Progenitor cell of endocrine pancreas (in vitro differentiated cells): ENCODE data around the gene NXPE3. TPM values are rescaled to one million over a fixed set of nuclear protein-coding genes. Genes with fewer than 3 reads are reported as not detected.
"Not testable (repeated sequence)": the region's sequence is repeated elsewhere in the genome, so short reads cannot be mapped to it uniquely, and the experiment has no call there.

Experiments
- DNase-seq: peaks from one replicate; pipeline ENCODE4 v3.0.0; 2021; ENCODE audit warnings: low spot score; ENCODE audit not compliant: unreplicated experiment
- H3K27ac Mint-ChIP-seq: 2 replicates; pipeline ENCODE4 v1.8.0; 2021; ENCODE audit warnings: mild to moderate bottlenecking, moderate library complexity, mixed read lengths
- H3K27me3 Mint-ChIP-seq: 2 replicates; pipeline ENCODE4 v1.8.0; 2021; ENCODE audit warnings: mixed read lengths
- H3K36me3 Mint-ChIP-seq: 2 replicates; pipeline ENCODE4 v1.8.0; 2022; ENCODE audit warnings: mixed read lengths; ENCODE audit not compliant: insufficient read depth
- H3K4me1 Mint-ChIP-seq: 2 replicates; pipeline ENCODE4 v1.8.0; 2021; ENCODE audit warnings: low read depth, mixed read lengths
- H3K4me3 Mint-ChIP-seq: 2 replicates; pipeline ENCODE4 v1.8.0; 2021; ENCODE audit warnings: low read depth, mild to moderate bottlenecking, moderate library complexity, mixed read lengths
- H3K9me3 Mint-ChIP-seq: 2 replicates; pipeline ENCODE4 v1.8.0; 2021; ENCODE audit warnings: low read depth, mixed read lengths
- CTCF ChIP-seq: fragments of 200-600 bp; sonication (generic); IDR thresholded peaks from one replicate; pipeline ENCODE4 v1.5.0; 2021; ENCODE audit warnings: antibody characterized with exemption, mild to moderate bottlenecking; ENCODE audit not compliant: unreplicated experiment
- total RNA-seq: library from RNA; stranded (reverse); gene quantifications from 2 replicates; pipeline ENCODE4 v1.2.1, GENCODE V29; 2021

The NXPE3 gene
- total RNA-seq, 1 donor from 2014 or later, result 6.4 TPM

- Mint-ChIP-seq H3K27ac (no peak overlapping the region), H3K4me3 (no peak overlapping the region), H3K4me1 (no peaks in the 10 kb centered on the region), H3K27me3 (no peaks in the 10 kb centered on the region), H3K36me3 (peaks cover 40% of the 10 kb centered on the region), H3K9me3 (peaks cover 17% of the 10 kb centered on the region)
- TF ChIP-seq CTCF, result no peak
- no peak for DNase-seq
Observed at GRCh38 chr3:101744811-101745210, 34.2 kb upstream of the NXPE3 start.

- H3K27me3 Mint-ChIP-seq, H3K4me1 Mint-ChIP-seq, H3K27ac Mint-ChIP-seq, DNase-seq, H3K4me3 Mint-ChIP-seq: not testable (repeated sequence)
- peaks cover 42% of the 10 kb centered on the region for H3K36me3 Mint-ChIP-seq
- H3K9me3 Mint-ChIP-seq, result peaks cover 16% of the 10 kb centered on the region
Observed at GRCh38 chr3:101745934-101746333, 33.1 kb upstream of the NXPE3 start.

- Mint-ChIP-seq H3K9me3 (peaks cover 12% of the 10 kb centered on the region), H3K36me3 (peaks cover 52% of the 10 kb centered on the region)
- not testable (repeated sequence) for H3K27ac Mint-ChIP-seq, H3K27me3 Mint-ChIP-seq, H3K4me1 Mint-ChIP-seq, H3K4me3 Mint-ChIP-seq, DNase-seq
Observed at GRCh38 chr3:101753386-101754113, 25.5 kb upstream of the NXPE3 start.

- Mint-ChIP-seq H3K9me3 (peaks cover 4% of the 10 kb centered on the region), H3K4me3 (no peak overlapping the region), H3K36me3 (peaks cover 46% of the 10 kb centered on the region), H3K27ac (no peak overlapping the region), H3K4me1 (no peaks in the 10 kb centered on the region), H3K27me3 (no peaks in the 10 kb centered on the region)
- DNase-seq, result no peak
- no peak for TF ChIP-seq CTCF
Observed at GRCh38 chr3:101758224-101758623, 20.8 kb upstream of the NXPE3 start.

GRCh38 chr3:101762041-101762646, 16.9 kb upstream of the NXPE3 start:
- Mint-ChIP-seq H3K27me3 (no peaks in the 10 kb centered on the region), H3K4me3 (no peak overlapping the region), H3K36me3 (peaks cover 33% of the 10 kb centered on the region), H3K27ac (no peak overlapping the region), H3K9me3 (no peaks in the 10 kb centered on the region), H3K4me1 (no peaks in the 10 kb centered on the region)
- DNase-seq, result no peak
- no peak for TF ChIP-seq CTCF

- H3K4me1 Mint-ChIP-seq, H3K27ac Mint-ChIP-seq, H3K36me3 Mint-ChIP-seq, H3K9me3 Mint-ChIP-seq, DNase-seq: not testable (repeated sequence)
- H3K27me3 Mint-ChIP-seq, result peaks cover 26% of the 10 kb centered on the region
- peak overlapping the region; percentile 85 for H3K4me3 Mint-ChIP-seq
Observed at GRCh38 chr3:101777745-101778281, 1.2 kb upstream of the NXPE3 start.
